SU-DHL-6 (cell line): ENCODE data around the gene WWOX.

ENCODE experiments used
- H2AFZ ChIP-seq: fragments of 200-600 bp; sonication (generic); 2 replicates; pipeline ENCODE4 v1.6.1; 2014; ENCODE audit warnings: low read depth, mild to moderate bottlenecking, moderate library complexity, mixed read lengths, antibody characterized with exemption, low read length; ENCODE audit not compliant: severe bottlenecking
- H3F3A ChIP-seq: fragments of 200-600 bp; shearing (Covaris generic); 2 replicates; pipeline ENCODE4 v1.6.0; 2016; ENCODE audit warnings: antibody characterized with exemption, mild to moderate bottlenecking; ENCODE audit not compliant: insufficient read depth
- H3K27ac ChIP-seq: fragments of 200-600 bp; sonication (generic); 2 replicates; pipeline ENCODE4 v1.5.1; 2016; ENCODE audit warnings: low read depth, mild to moderate bottlenecking, low read length, moderate library complexity, mixed read lengths
- H3K27me3 ChIP-seq: fragments of 200-600 bp; sonication (generic), shearing (Covaris generic); 2 replicates; pipeline ENCODE4 v1.6.0; 2014; ENCODE audit warnings: mild to moderate bottlenecking, low read length
- H3K36me3 ChIP-seq: fragments of 200-600 bp; sonication (generic); 2 replicates; pipeline ENCODE4 v1.6.1; 2014; ENCODE audit warnings: mild to moderate bottlenecking, low read length, mixed read lengths
- H3K4me2 ChIP-seq: fragments of 300-600, 200-600 bp; shearing (Covaris generic), sonication (generic); 2 replicates; pipeline ENCODE4 v1.6.0; 2014; ENCODE audit warnings: low read length, low read depth, mild to moderate bottlenecking; ENCODE audit not compliant: poor library complexity, severe bottlenecking
- H3K4me3 ChIP-seq: fragments of 200-600 bp; sonication (generic); 2 replicates; pipeline ENCODE4 v1.5.1; 2014; ENCODE audit warnings: antibody characterized with exemption, low read length, mild to moderate bottlenecking, mixed read lengths; ENCODE audit not compliant: insufficient read depth, poor library complexity, severe bottlenecking
- H3K79me2 ChIP-seq: fragments of 200-600 bp; sonication (generic); 2 replicates; pipeline ENCODE4 v1.6.1; 2014; ENCODE audit warnings: mild to moderate bottlenecking, low read length, moderate library complexity; ENCODE audit not compliant: insufficient read depth
- H3K9ac ChIP-seq: fragments of 200-600 bp; sonication (generic); 2 replicates; pipeline ENCODE4 v1.7.0; 2014; ENCODE audit warnings: mild to moderate bottlenecking, low read length
- H3K9me2 ChIP-seq: fragments of 200-600 bp; sonication (generic); replicated peaks from 2 replicates; pipeline ENCODE4 v1.6.1; 2014; ENCODE audit warnings: low read length; ENCODE audit not compliant: insufficient read depth
- H3K9me3 ChIP-seq: fragments of 200-600 bp; sonication (generic); 2 replicates; pipeline ENCODE4 v1.6.1; 2014; ENCODE audit warnings: low read length, mixed read lengths; ENCODE audit not compliant: insufficient read depth
- H4K20me1 ChIP-seq: fragments of 200-600 bp; sonication (generic); 2 replicates; pipeline ENCODE4 v1.6.1; 2014; ENCODE audit warnings: low read depth, mild to moderate bottlenecking, antibody characterized with exemption, low read length, moderate library complexity, mixed read lengths
- CTCF ChIP-seq: fragments of 200-600 bp; sonication (generic); IDR thresholded peaks from one replicate; pipeline ENCODE4 v1.5.1; 2017; ENCODE audit warnings: antibody characterized with exemption, mild to moderate bottlenecking, low read length, moderate library complexity; ENCODE audit not compliant: insufficient read depth, poor library complexity, severe bottlenecking
- EZH2phosphoT487 ChIP-seq: fragments of 200-600 bp; sonication (generic), shearing (Covaris generic); conservative IDR thresholded peaks from 2 replicates; pipeline ENCODE4 v1.6.1; 2018; ENCODE audit warnings: mild to moderate bottlenecking, antibody characterized with exemption, low read length, moderate library complexity, mixed read lengths

The WWOX gene

GRCh38 chr16:78242239-78242630 is 142.8 kb downstream of the WWOX start:
- TF ChIP-seq CTCF (no peak), EZH2phosphoT487 (no peak)
- H3K9ac ChIP-seq = no peak overlapping the region
- no peak overlapping the region for H3K27ac ChIP-seq
- no peak overlapping the region for H3K4me2 ChIP-seq
- no peak overlapping the region for H2AFZ ChIP-seq
- no peaks in the 10 kb centered on the region; the same call in 1 of the 2 replicates for H3K36me3 ChIP-seq
- no peak overlapping the region for H3K4me3 ChIP-seq
- H3K79me2 ChIP-seq = no peaks in the 10 kb centered on the region
- H4K20me1 ChIP-seq = no peaks in the 10 kb centered on the region
- no peaks in the 10 kb centered on the region for H3K9me2 ChIP-seq
- H3F3A ChIP-seq = no peaks in the 10 kb centered on the region
- H3K27me3 ChIP-seq = no peaks in the 10 kb centered on the region
- H3K9me3 ChIP-seq = no peaks in the 10 kb centered on the region

- no peak overlapping the region for H3K27ac ChIP-seq
- no peaks in the 10 kb centered on the region for H3K9me2 ChIP-seq
- no peaks in the 10 kb centered on the region for H4K20me1 ChIP-seq
- no peak overlapping the region for H3K4me2 ChIP-seq
- H3K4me3 ChIP-seq = no peak overlapping the region
- H3F3A ChIP-seq = no peaks in the 10 kb centered on the region
- no peak for TF ChIP-seq EZH2phosphoT487
- no peak for TF ChIP-seq CTCF
- no peaks in the 10 kb centered on the region for H3K27me3 ChIP-seq
- H2AFZ ChIP-seq = no peak overlapping the region
- no peak overlapping the region for H3K9ac ChIP-seq
- H3K79me2 ChIP-seq = no peaks in the 10 kb centered on the region
- no peaks in the 10 kb centered on the region for H3K9me3 ChIP-seq
- H3K36me3 ChIP-seq = no peaks in the 10 kb centered on the region; the same call in 1 of the 2 replicates
These were observed 144.9 kb downstream of the WWOX start for GRCh38 chr16:78244131-78244895.

- Histone ChIP-seq H3K9me3 (no peaks in the 10 kb centered on the region), H4K20me1 (no peaks in the 10 kb centered on the region), H3K9me2 (no peaks in the 10 kb centered on the region), H3K36me3 (no peaks in the 10 kb centered on the region; the same call in 1 of the 2 replicates), H3K9ac (no peak overlapping the region), H3K4me2 (no peak overlapping the region), H3F3A (no peaks in the 10 kb centered on the region), H3K27ac (no peak overlapping the region), H3K27me3 (no peaks in the 10 kb centered on the region), H3K4me3 (no peak overlapping the region), H2AFZ (no peak overlapping the region), H3K79me2 (no peaks in the 10 kb centered on the region)
- no peak for TF ChIP-seq CTCF
- no peak for TF ChIP-seq EZH2phosphoT487
These were observed 147.1 kb downstream of the WWOX start for GRCh38 chr16:78246559-78246958.
